ENCODE data around the gene CPNE2.

DNA sequence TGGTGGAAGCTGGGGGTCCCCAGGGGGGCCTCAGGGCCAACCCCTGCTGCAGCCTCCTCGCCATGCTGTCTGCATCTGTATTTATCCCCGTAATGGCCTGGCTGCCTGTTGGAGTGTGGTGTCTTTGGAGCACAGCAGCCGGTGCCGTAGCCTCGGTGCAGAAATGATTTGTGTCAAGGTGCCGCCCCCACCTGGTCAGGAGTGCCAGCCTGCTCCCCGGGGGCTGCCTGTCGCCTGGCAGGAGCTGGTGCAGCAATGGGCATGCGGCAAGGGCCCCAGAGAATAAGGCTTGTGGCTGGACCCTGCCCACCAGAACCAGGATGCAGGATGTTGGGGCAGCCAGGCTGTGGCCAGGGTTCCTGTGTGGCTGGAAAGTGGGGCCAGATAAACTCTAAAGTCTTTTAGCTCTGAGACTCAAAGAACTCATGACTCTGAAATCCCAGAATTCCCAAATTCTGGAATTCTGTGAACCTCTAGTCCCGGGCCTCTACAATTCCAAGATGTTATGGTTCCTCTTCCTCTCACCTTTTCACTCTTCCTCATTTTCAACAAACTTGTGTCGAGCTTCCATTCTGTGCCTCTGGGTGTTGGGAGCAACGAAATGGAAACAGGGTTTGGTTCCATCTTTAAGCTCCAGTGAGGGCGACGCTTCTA is 5.9 kb downstream of the CPNE2 start:
- TF ChIP-seq, protein P1, sequence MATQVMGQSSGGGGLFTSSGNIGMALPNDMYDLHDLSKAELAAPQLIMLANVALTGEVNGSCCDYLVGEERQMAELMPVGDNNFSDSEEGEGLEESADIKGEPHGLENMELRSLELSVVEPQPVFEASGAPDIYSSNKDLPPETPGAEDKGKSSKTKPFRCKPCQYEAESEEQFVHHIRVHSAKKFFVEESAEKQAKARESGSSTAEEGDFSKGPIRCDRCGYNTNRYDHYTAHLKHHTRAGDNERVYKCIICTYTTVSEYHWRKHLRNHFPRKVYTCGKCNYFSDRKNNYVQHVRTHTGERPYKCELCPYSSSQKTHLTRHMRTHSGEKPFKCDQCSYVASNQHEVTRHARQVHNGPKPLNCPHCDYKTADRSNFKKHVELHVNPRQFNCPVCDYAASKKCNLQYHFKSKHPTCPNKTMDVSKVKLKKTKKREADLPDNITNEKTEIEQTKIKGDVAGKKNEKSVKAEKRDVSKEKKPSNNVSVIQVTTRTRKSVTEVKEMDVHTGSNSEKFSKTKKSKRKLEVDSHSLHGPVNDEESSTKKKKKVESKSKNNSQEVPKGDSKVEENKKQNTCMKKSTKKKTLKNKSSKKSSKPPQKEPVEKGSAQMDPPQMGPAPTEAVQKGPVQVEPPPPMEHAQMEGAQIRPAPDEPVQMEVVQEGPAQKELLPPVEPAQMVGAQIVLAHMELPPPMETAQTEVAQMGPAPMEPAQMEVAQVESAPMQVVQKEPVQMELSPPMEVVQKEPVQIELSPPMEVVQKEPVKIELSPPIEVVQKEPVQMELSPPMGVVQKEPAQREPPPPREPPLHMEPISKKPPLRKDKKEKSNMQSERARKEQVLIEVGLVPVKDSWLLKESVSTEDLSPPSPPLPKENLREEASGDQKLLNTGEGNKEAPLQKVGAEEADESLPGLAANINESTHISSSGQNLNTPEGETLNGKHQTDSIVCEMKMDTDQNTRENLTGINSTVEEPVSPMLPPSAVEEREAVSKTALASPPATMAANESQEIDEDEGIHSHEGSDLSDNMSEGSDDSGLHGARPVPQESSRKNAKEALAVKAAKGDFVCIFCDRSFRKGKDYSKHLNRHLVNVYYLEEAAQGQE (IDR thresholded peaks at IDR 0.05; ENCODE audit: insufficient read depth in 1 of 2, low read depth in 2 of 2, low read length in 2 of 2) = no peak
- TF ChIP-seq POLR2AphosphoS5 (IDR thresholded peaks at IDR 0.05; ENCODE audit: low read depth, low read length) (no peak), FOXP2 (optimal IDR thresholded peaks at IDR 0.05; ENCODE audit: borderline replicate concordance, extremely low read depth, extremely low read length, insufficient read depth) (no peak)

All from PFSK-1 (cell line).